RPMI8226 (cell line): ENCODE measurements around the gene EEF1AKMT4.

Experiments
- DNase-seq: peaks from one replicate; pipeline ENCODE4 v3.0.0-alpha.2; 2015

The EEF1AKMT4 gene

DNA sequence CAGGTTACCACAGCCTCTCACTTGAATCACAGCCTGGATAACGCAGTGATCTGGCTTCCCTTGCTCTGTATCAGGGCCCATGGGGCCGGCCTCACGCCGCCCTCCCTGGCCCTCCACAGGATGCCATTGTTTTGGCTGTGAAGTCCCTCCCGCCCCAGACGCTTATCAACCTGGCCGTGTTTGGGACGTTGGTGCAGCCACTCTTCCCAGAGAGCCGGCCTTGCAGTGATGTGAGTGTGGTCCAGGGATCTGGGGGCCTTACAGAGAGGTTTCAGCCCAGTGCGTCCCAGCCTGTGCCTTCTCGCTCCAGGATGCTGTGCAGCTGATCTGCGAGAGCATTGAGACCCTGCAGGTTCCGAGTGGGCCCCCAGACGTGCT, 13.4 kb upstream of the EEF1AKMT4 start:
- no peak for DNase-seq

DNA sequence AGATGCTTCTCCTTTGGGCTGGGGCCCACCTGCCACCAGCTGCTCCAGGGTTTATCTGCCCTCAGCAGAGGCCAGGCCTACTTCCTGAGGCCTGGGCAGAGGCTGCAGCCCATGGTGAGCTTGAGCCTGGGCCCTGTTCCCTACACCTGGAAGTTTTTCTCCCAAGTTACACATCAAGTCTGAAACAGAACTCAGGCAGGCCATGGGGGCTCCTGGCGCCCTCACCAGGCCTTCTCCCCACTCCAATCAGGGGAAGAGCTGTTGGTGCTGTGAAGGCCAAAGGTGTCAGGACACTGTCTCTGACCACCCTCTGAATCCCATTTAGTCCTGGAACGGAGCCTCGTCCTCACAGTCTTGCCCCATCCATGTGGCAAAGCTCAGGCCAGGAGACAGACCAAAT, 12.8 kb upstream of the EEF1AKMT4 start:
- DNase-seq, result no peak

DNA sequence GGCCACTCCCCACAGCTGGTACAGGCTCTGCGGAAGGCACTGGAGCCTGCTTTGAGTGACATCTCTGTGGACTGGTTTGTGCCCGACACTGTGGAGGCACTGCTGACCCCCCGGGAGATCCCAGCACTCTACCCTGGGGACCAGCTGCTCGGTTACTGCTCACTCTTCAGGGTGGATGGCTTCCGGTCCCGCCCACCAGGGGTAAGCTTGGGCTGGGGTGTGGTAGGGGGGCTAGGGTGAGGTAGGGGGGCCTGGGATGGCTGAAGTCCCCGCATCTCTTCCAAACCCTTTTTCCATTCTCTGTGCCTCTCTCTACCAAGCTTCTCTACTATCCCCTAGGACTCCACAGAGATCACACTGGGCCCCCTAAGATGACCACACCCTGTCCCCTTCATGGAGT, 12.3 kb upstream of the EEF1AKMT4 start:
- DNase-seq, result no peak

DNA sequence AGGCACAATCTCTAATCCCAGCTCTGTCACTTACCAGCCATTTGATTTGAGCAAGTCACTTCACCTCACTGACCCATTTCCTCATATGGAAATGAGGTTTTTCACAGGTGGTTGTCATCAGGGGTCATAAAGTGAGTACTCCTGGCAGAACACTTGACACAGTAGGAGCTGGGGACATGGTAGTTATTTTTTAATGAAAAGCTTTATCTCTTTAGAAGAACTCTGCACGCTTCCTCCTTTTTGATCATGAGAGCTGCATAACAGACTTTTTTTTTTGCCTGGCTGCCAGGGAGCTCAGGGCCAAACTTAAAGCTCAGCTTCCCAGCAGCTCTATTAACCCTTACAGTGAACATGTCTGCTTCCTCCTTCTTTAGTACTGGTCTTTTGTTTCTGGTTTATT, 11.7 kb upstream of the EEF1AKMT4 start:
- DNase-seq, result no peak

DNA sequence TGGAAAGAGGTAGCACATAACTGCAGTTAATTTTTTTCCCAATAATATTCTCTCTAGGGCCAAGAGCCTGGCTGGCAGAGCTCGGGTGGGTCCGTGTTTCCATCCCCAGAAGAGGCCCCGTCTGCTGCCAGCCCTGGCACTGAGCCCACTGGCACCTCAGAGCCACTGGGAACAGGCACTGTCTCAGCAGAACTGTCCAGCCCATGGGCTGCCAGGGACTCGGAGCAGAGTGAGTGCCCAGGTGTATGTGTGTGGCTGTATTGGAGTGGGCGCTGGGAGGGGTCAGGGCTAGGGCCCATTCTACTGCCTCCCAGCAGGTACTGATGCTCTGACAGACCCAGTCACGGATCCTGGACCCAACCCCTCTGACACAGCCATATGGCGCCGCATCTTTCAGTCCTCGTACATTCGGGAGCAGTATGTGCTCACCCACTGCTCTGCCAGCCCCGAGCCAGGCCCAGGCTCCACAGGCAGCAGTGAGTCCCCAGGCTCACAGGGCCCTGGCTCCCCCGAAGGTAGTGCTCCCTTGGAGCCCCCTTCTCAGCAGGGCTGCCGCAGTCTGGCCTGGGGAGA, 11.1 kb upstream of the EEF1AKMT4 start:
- no peak for DNase-seq

DNA sequence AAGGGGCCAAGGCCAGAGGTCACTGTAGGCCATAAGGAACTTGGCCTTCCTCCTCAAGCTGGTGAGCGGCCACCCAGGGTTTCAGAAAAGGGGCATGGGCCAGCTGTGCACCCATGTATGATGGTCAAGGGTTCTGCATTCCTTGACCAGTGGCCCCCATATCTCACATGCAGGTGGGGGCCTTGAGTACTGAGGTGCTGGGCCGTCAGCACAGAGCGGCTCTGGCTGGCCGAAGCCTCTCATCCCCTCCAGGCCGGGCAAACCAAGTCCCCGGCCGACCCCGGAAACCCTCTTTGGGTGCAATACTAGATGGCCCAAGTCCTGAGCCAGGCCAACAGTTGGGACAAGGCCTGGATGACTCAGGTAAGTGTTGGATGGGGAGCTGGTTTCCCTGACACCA, 10.3 kb upstream of the EEF1AKMT4 start:
- no peak for DNase-seq

DNA sequence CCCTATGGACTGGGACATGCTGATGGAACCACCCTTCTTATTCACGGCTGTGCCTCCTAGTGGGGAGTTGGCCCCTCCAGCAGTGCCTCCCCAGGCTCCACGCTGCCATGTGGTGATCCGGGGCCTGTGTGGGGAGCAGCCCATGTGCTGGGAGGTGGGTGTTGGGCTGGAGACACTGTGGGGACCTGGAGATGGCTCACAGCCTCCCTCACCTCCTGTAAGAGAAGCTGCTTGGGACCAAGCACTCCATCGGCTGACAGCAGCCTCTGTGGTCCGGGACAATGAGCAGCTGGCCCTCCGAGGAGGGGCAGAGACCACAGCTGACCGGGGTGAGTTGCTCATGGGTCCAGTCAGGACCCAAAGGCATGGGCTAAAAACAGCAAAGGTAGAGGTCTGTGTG, 9.8 kb upstream of the EEF1AKMT4 start:
- DNase-seq, result no peak

DNA sequence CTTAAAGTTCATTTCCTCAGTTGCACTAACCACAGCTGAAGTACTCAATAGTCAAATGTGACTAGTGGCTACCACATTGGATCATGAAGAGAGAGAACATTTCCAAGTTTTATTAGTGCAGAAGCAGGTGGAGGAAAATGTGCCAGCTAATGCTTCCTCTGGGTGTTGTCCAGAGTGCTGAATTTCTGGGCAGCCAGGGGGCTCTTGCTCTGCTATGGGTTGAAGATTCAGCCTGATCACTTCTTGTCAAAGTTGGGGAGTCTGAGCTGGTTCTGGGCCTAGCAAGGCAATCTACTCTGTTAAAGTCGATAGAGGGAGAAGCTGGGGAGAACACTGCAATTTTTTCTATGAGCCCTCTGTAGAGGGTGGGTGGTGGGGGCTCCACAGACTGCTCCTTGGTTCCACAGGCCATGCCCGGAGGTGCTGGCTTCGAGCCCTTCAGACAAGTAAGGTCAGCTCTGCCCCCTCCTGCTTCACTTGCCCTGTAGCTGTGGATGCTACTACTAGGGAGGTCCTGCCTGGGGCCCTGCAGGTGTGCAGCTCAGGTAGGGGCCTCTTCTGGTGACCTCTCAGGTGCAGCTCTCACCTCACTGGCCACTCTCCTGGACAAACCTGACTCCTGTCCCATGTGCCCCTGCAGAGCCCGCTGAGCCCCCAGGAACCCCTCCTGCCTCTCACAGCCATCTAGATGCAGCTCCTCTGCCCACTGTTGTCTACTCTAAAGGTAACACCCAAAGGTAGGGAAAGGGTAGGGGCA, 8.9 kb upstream of the EEF1AKMT4 start:
- peak; percentile 55 for DNase-seq

DNA sequence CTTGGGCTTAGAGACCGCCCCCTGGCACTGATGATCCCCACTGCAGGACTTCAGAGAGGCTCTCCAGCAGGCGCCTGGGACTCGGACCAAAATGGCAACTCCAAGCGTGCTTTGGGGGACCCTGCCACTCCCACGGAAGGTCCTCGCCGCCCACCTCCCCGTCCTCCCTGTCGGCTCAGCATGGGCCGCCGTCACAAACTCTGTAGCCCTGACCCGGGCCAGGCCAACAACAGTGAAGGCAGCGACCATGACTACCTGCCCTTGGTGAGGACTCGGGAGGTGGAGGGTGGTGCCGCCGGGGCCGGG, 8.4 kb upstream of the EEF1AKMT4 start:
- no peak for DNase-seq

DNA sequence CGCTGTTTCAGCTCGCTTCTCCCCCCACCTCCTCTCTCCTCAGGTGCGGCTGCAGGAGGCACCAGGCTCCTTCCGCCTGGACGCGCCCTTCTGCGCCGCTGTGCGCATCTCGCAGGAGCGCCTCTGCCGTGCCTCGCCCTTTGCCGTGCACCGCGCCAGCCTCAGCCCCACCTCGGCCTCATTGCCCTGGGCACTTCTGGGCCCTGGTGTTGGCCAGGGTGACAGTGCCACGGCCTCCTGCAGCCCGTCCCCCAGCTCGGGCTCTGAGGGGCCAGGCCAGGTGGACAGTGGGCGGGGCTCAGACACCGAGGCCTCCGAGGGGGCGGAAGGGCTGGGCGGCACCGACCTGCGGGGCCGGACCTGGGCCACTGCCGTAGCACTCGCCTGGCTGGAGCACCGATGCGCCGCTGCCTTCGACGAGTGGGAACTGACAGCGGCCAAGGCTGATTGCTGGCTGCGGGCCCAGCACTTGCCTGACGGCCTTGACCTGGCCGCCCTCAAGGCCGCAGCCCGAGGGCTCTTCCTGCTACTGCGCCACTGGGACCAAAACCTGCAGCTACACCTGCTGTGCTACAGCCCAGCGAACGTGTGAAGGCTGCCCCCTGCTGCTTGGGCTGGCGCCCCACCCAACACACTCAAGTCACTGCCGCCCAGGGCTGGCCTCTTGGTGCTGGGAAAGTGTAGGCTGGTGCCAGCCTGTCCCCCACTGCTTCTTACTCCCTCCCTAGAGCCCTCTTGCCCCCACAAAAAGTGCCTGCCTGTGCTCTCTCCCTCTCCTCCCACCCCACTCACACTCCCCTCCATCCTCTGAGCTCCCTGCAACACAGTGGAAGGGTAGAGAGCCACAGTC, 7.8 kb upstream of the EEF1AKMT4 start:
- DNase-seq, result no peak

DNA sequence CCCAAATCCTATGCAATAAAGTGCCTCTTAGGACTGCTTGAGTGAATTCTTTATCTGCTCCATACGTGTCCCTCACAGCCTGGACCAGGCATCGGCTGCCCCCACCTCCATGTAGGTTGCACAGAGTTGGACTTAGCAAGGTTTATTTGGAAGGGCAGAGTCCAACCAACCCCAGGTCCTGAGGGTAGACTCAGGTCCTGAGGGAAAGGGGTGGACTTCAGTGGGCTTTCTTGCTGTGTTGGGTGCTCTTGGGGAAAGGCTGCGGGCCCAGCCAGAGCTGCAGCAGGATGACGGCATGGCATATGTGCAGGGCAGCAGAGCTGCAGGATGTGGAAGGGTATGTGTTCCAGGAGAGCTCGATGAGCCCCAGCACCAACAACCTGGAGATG, 7.2 kb upstream of the EEF1AKMT4 start:
- no peak for DNase-seq

DNA sequence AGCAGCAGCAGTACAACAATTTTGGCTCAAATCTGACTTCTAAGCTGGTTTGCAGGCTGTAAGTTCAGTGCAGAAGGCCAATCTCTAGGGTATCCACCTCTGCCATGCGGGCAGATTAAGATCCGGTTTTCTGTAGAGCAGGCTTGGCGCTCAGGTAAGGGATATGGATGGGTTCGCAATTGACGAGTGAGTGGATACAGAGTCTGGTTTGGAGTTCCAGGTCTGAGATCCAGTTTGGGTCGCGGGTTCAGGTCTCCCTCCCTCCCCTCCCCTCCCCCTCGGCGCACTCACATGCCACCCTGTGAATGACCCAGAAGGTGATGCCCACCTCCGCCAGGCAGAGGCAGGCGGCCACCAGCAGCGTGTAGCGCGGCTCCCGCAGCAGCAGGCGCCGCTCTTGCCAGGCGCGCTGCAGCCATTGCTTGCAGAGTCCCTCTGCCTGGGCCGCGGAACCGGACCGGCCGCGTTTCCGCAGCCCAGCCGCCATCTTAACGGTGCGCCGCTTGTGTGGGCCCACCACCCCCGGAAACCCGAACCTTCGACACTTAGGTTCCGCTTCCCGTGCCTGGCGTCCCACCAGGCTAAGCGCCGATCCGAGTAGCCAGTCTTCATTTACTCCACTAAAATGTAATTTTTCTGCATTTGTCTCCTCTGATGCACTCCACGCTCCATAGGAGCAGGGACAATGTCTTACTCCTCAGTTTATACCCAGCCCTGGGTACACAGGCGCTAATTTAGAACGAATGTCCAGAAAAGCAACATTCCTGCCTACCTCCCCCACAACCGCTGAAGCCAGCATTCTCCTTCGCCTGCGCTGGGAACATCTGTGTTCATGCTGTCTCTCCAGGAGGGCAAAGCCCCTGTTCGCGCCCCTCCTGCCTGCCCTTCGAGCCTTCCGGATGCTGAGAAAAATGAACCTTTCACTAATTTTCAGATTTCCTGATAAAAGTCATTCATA, 739 bp upstream of the EEF1AKMT4 start, which contains the start of gene ALG3:
Gene ALG3 (minus strand): TSS at position 509 of the 958 bp plus-strand sequence. CDS start 22 bp downstream, at position 487.
- DNase-seq, result peak; percentile 94

DNA sequence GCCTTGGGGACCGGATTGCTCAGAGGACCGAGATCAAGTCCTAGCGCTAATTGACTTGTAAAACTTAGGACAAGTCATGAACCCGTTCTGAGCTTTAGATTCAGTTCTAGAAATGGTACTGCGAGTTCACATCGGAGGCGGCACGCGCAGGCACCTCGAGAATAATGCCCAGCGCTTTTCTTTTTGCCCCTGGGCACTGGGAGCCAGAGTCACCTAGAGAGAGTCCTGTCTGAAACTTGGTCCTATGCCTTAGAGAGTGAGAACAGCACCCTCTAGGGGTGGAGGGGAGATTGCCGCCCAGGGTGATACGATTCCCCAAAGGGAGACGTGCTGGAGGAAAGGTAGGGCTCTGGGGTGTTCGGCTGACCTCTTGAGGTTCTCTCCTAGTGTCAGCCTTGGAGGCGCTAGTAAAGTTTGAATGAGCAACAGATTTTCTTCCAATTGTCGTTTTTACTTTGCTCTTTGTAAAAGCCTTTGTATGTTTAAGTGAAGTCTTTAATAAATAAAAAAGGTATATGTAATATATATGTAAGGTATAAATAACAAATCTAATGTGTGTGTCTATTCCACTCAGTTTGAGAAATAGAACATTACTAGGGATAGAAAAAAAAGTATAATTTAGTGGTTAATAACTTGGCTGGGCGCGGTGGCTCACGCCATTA, 826 bp downstream of the EEF1AKMT4 start:
- peak; percentile 97 for DNase-seq

DNA sequence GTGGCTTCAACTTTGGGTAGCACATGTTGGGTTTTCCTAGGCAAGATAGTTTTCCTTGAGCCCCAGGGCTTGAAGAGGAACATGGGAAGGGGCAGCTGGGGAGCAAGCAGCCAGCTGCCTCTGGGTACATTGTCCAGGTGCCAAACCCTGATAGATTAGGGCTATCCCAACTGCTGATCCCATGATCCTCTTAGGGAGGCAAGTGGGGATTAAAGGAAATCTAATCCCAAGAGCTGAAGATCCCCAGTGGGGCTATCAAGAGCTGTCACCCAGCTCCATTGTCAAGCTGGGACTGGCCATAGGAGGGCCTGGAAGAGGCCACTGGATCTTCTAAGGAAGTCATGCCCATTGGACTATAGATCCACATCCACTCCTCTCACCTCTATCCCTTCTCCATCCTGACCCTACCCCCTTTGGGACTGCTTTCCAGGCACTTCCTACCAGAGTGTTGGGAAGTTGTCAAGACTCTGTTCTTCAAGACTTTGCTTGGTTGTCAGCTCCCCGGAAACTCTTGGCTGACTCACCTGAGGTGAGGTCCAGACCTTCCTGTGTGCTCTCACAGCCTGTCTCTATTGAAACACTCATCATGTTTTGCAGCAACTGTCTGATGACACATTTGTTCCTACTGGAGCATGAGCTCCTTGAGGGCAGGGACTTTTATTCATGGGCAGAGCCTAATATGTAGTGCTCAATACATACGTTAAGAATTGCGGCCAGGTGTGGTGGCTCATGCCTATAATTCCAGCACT, 6.0 kb downstream of the EEF1AKMT4 start:
- DNase-seq, result no peak

DNA sequence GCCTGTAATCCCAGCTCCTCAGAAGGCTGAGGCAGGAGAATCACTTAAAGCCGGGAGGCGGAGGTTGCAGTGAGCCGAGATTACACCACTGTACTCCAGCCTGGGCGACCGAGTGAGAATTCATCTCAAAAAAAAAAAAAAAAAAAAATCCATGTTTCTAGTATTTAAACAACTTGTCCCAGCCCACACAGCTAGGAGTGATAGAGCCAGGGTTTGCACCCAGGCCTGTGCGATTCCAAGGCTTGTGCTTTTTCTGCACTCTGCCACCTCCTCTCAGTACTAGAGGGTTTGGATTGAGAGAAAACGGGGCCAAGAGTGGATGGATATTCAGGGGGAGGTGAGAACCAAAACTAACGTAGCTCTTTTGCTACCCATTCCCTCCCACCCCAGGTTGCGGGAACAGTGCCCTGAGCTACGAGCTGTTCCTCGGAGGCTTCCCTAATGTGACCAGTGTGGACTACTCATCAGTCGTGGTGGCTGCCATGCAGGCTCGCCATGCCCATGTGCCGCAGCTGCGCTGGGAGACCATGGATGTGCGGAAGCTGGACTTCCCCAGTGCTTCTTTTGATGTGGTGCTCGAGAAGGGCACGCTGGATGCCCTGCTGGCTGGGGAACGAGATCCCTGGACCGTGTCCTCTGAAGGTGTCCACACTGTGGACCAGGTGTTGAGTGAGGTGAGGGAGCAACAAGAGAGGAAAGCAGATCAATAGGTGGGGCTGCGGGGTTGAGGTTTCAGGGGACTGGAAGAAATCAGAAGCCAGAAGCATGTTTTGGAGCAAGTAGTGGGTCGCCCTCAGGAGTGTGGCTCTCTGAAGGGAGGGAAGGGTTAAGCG, 7.8 kb downstream of the EEF1AKMT4 start:
- DNase-seq, result no peak

DNA sequence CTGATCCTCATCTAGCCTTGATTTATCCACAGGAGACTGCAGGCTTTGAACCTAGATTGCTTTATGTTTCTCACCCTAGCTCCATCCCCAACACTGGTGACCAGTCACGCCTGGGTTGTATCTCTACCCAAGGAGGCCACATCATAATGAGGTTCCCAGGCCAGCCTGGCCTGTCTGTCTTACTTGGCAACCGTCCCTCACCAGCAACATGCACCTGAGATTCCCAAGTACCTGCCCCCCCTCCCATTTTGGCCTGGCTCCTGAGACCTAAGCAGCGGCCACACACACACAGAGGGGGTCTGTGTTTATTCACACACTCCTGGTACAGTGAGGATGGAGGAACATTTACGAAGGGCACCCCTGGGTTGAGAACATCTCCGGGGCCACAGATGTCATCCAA, 9.5 kb downstream of the EEF1AKMT4 start:
- no peak for DNase-seq

DNA sequence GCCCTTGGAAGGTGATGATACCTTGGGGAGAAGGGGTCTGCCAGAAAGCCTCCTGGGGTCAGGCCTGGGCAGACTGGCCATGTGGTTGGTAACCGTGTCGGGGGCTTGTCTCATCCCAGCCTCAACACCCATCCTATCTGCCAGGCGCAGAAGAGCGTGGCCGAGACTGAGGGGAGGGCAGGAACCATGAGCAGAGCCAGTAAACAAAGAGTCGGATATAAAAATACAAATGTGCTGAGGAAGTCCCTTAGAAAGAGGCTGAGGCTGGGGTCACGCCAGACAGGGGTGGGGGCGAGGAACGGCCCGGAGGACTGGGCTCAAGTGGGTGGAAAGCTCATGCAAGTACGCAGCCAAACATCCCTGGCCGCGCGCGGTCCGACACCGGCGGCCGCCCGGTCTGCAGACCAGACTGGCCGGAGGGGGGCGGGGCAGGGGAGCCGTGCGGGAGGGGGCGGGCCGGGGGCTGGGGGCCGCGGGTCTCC, 10.0 kb downstream of the EEF1AKMT4 start:
- no peak for DNase-seq

DNA sequence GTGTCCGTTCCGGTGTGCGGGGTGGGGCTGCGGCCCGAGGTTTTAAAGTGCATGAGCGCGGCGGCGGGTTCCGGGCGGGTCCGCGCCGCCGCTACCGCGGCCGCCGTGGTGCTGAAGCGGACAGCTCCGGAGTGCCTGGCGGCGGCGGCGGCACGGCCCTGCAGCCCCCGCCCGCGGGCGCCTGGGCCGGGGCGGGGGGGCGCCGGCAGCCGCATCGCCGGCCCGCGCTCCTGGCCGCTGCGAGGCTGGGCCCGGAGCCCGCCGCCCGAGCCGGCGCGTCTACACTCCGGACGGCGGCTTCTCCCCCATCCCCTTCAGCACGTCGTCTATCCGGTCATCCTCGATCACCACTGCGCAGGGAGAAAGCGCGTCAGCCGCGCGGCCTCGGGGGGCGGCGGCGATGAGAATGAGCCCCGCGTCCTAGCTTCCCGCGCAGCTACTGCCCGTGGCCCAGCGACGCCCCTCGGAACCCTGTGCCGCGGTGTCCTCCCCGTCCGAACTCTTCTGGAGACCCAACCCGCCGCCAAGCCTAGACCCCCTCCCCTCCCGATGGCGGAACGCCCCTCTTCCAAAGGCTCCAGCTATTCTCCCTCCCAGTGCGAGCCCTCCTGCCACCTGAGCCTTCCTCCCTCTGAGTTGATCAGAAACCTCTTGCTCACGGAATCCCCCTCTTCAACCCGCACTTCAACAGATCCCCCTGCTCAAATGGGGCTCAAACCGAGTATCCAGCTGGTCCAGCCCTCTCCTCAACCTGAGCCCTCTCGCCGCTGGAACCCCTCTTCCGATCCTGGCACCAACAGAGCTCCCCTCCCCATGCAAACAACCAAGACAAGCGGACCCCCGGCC, 10.6 kb downstream of the EEF1AKMT4 start:
- DNase-seq, result peak; percentile 61

DNA sequence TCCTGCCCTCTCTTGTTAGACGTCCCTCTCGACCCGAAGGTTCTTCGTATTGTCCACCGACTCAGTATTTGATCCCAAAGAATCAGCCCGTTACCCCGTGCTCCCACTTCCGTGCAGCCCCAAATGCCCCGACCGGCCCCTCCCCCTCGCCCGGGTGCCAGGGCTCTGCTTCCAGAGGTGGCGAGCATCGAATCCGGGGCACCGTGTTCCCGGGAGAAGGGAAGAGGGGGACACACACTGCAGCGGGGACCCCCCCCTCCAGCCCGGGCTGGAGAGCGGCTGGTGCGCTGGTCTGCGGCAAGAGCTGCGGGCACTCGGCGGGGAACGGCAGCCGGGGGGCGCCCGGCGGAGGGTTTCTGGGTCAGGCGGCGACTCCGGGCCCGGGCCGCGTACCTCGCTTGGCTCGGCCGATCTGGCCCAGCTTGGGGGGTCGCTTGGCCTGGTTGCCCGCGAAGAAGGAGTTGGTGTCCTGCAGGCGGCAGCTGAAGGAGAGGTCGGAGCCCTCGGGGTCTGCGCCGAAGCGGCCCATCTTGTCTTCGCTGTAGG, 11.3 kb downstream of the EEF1AKMT4 start:
- no peak for DNase-seq
